ENCODE data around the gene GNAQ.
"Not testable (repeated sequence)": the region's sequence is repeated elsewhere in the genome, so short reads cannot be mapped to it uniquely, and the experiment has no call there.

GNAQ gene

GRCh38 chr9:77883133-77883532 is 148.5 kb downstream of the GNAQ start:
- H3K79me2 ChIP-seq, result no peaks in the 10 kb centered on the region
- no peak overlapping the region for H3K4me2 ChIP-seq (ENCODE audit: low read length)
- H3K9ac ChIP-seq, result no peak overlapping the region
- H3K9me3 ChIP-seq (ENCODE audit: control insufficient read depth, low read length), result no peaks in the 10 kb centered on the region
- no peak overlapping the region for H2AFZ ChIP-seq
- no peaks in the 10 kb centered on the region for H3K27me3 ChIP-seq (ENCODE audit: control insufficient read depth, insufficient read depth, low read length)
- H3K27ac ChIP-seq, result no peak overlapping the region
- H3K4me1 ChIP-seq, result no peaks in the 10 kb centered on the region
- no peak overlapping the region for H3K4me3 ChIP-seq (ENCODE audit: low read depth, low read length)
- H3K36me3 ChIP-seq (ENCODE audit: control insufficient read depth, insufficient read depth, low read length), result no peaks in the 10 kb centered on the region
- no peak for TF ChIP-seq CTCF (IDR thresholded peaks at IDR 0.05)

- Histone ChIP-seq H3K36me3 (ENCODE audit: control insufficient read depth, insufficient read depth, low read length) (no peaks in the 10 kb centered on the region), H3K9ac (no peak overlapping the region), H3K9me3 (ENCODE audit: control insufficient read depth, low read length) (no peaks in the 10 kb centered on the region), H3K4me1 (no peaks in the 10 kb centered on the region), H3K27me3 (ENCODE audit: control insufficient read depth, insufficient read depth, low read length) (no peaks in the 10 kb centered on the region), H3K79me2 (peaks cover 4% of the 10 kb centered on the region), H2AFZ (no peak overlapping the region), H3K4me2 (ENCODE audit: low read length) (no peak overlapping the region), H3K4me3 (ENCODE audit: low read depth, low read length) (no peak overlapping the region), H3K27ac (no peak overlapping the region)
- TF ChIP-seq CTCF (IDR thresholded peaks at IDR 0.05), result no peak
Measured at GRCh38 chr9:77882294-77882693, 149.3 kb downstream of the GNAQ start.

- not testable (repeated sequence) for H3K9me3 ChIP-seq (ENCODE audit: control insufficient read depth, low read length); H3K27ac ChIP-seq; H3K79me2 ChIP-seq; H2AFZ ChIP-seq; H3K27me3 ChIP-seq (ENCODE audit: control insufficient read depth, insufficient read depth, low read length); H3K36me3 ChIP-seq (ENCODE audit: control insufficient read depth, insufficient read depth, low read length); H3K9ac ChIP-seq; H3K4me1 ChIP-seq; H3K4me2 ChIP-seq (ENCODE audit: low read length); H3K4me3 ChIP-seq (ENCODE audit: low read depth, low read length)
Measured at GRCh38 chr9:77881634-77882033, 150.0 kb downstream of the GNAQ start.

DNA sequence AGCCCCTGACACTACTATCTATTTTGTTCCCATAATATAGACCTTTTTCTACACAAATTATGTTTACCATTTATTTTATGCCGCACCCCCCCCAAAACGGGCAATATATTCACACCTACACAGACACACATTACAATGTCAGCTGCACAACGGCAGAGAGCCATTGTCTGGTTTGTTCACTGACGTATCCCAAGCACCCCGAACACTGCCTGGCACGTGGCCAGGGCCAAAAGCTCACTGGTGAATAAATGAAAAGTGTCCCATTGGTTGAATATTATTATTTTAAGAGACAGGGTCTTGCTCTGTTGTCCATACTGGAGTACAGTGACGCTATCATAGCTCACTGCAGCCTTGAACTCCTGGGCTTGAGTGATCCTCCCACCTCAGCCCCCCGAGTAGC is 150.5 kb downstream of the GNAQ start:
- Histone ChIP-seq H3K9me3 (ENCODE audit: control insufficient read depth, low read length) (no peaks in the 10 kb centered on the region), H3K4me1 (no peaks in the 10 kb centered on the region), H3K9ac (no peak overlapping the region), H3K36me3 (ENCODE audit: control insufficient read depth, insufficient read depth, low read length) (no peaks in the 10 kb centered on the region), H3K27me3 (ENCODE audit: control insufficient read depth, insufficient read depth, low read length) (no peaks in the 10 kb centered on the region), H3K79me2 (peaks cover 4% of the 10 kb centered on the region), H3K4me2 (ENCODE audit: low read length) (no peak overlapping the region), H3K27ac (no peak overlapping the region), H2AFZ (no peak overlapping the region), H3K4me3 (ENCODE audit: low read depth, low read length) (no peak overlapping the region)
- TF ChIP-seq CTCF (IDR thresholded peaks at IDR 0.05), result no peak

DNA sequence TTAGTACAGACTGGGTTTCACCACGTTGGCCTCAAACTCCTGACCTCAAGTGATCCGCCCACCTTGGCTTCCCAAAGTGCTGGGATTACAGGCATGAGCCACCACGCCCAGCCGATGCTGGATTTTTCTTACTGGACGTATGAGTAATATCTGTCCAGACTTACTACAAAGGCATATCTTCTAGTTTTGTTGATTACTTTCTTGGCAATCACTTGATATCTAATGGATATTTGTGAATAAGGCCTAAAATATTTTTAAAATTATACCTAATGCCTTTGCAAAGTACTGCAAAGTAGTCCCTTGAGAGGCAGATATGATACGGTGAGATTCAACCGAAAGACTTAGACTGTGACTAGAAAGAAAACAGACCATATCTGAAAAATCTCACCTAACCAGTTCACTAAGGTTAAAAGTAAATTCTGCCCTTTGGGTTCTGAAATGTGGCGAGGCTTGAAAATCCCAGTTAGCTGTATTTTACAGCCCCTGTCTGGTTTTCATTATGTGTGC is 152.1 kb downstream of the GNAQ start:
- no peak for TF ChIP-seq CTCF (IDR thresholded peaks at IDR 0.05)
- H3K27ac ChIP-seq, result no peak overlapping the region

GRCh38 chr9:77878793-77879192 is 152.8 kb downstream of the GNAQ start:
- H3K27ac ChIP-seq; H3K4me3 ChIP-seq (ENCODE audit: low read depth, low read length); H3K9me3 ChIP-seq (ENCODE audit: control insufficient read depth, low read length); H3K9ac ChIP-seq; H3K4me1 ChIP-seq; H3K79me2 ChIP-seq; H3K36me3 ChIP-seq (ENCODE audit: control insufficient read depth, insufficient read depth, low read length); H3K27me3 ChIP-seq (ENCODE audit: control insufficient read depth, insufficient read depth, low read length); H3K4me2 ChIP-seq (ENCODE audit: low read length); H2AFZ ChIP-seq: not testable (repeated sequence)

More for the DNA sequence above, 152.1 kb downstream of the GNAQ start:
- no peak overlapping the region for H2AFZ ChIP-seq
- no peak overlapping the region for H3K9ac ChIP-seq
- no peak overlapping the region for H3K4me2 ChIP-seq (ENCODE audit: low read length)
- no peaks in the 10 kb centered on the region for H3K27me3 ChIP-seq (ENCODE audit: control insufficient read depth, insufficient read depth, low read length)
- no peaks in the 10 kb centered on the region for H3K4me1 ChIP-seq
- H3K79me2 ChIP-seq, result peaks cover 6% of the 10 kb centered on the region
- no peak overlapping the region for H3K4me3 ChIP-seq (ENCODE audit: low read depth, low read length)
- H3K36me3 ChIP-seq (ENCODE audit: control insufficient read depth, insufficient read depth, low read length), result no peaks in the 10 kb centered on the region
- no peaks in the 10 kb centered on the region for H3K9me3 ChIP-seq (ENCODE audit: control insufficient read depth, low read length)
